TTC549 (cell line): ENCODE measurements around the gene KAZALD1.
"Not testable (repeated sequence)": the region's sequence is repeated elsewhere in the genome, so short reads cannot be mapped to it uniquely, and the experiment has no call there.

ENCODE experiments used
- FAIRE-seq: peaks from 2 replicates; lab custom pipeline; 2012; peaks lifted over from hg19 to GRCh38; lab: Jason Lieb, UNC

The KAZALD1 gene

GRCh38 chr10:101030496-101031127 lies 31.2 kb upstream of the KAZALD1 start:
- no peak for FAIRE-seq

- no peak for FAIRE-seq
Observed at GRCh38 chr10:101031128-101031795, 30.5 kb upstream of the KAZALD1 start, which contains the start of the genes PDZD7 and SFXN3. Gene PDZD7, minus strand, starts transcription at chr10:101031129. Its CDS starts 910 bp downstream, at chr10:101030219. Gene SFXN3, plus strand, starts transcription at chr10:101031234. Its CDS starts 3,461 bp downstream, at chr10:101034695.

- FAIRE-seq, result no peak
Observed at GRCh38 chr10:101031796-101032636, 29.8 kb upstream of the KAZALD1 start.

GRCh38 chr10:101032637-101033224 lies 29.1 kb upstream of the KAZALD1 start:
- no peak for FAIRE-seq

GRCh38 chr10:101033276-101033675 lies 28.5 kb upstream of the KAZALD1 start:
- FAIRE-seq, result no peak

- not testable (repeated sequence) for FAIRE-seq
Observed at GRCh38 chr10:101034404-101034803, 27.4 kb upstream of the KAZALD1 start.

- no peak for FAIRE-seq
Observed at GRCh38 chr10:101035314-101035713, 26.5 kb upstream of the KAZALD1 start.

GRCh38 chr10:101035916-101036702 lies 25.7 kb upstream of the KAZALD1 start:
- FAIRE-seq, result no peak

GRCh38 chr10:101036726-101037125 lies 25.1 kb upstream of the KAZALD1 start:
- FAIRE-seq, result no peak

- no peak for FAIRE-seq
Observed at GRCh38 chr10:101038484-101038883, 23.3 kb upstream of the KAZALD1 start.

- no peak for FAIRE-seq
Observed at GRCh38 chr10:101040061-101040460, 21.7 kb upstream of the KAZALD1 start.

- FAIRE-seq, result no peak
Observed at GRCh38 chr10:101040851-101041250, 20.9 kb upstream of the KAZALD1 start.

- peak; percentile 69 for FAIRE-seq
Observed at GRCh38 chr10:101041252-101041761, 20.5 kb upstream of the KAZALD1 start.

GRCh38 chr10:101042118-101042517 lies 19.7 kb upstream of the KAZALD1 start:
- FAIRE-seq, result no peak

- peak; percentile 66 for FAIRE-seq
Observed at GRCh38 chr10:101042667-101043362, 19.0 kb upstream of the KAZALD1 start.

- no peak for FAIRE-seq
Observed at GRCh38 chr10:101043363-101043707, 18.5 kb upstream of the KAZALD1 start.

GRCh38 chr10:101044117-101044516 lies 17.7 kb upstream of the KAZALD1 start:
- no peak for FAIRE-seq

GRCh38 chr10:101046332-101047238 lies 15.2 kb upstream of the KAZALD1 start:
- FAIRE-seq, result no peak

- no peak for FAIRE-seq
Observed at GRCh38 chr10:101047268-101047667, 14.5 kb upstream of the KAZALD1 start.
